Neural progenitor cell (in vitro differentiated cells): ENCODE data around the gene TSPEAR.

Experiments
- EZH2 ChIP-seq: fragments of 200-600 bp; sonication (generic); IDR thresholded peaks from 2 replicates; pipeline ENCODE4 v1.6.1; 2017; ENCODE audit warnings: antibody characterized with exemption, mild to moderate bottlenecking, moderate library complexity
- EZH2phosphoT487 ChIP-seq: fragments of 200-600 bp; sonication (generic); IDR thresholded peaks from 2 replicates; pipeline ENCODE4 v1.6.1; 2017; ENCODE audit warnings: antibody characterized with exemption
- TF ChIP-seq, protein P1 (sequence below): fragments of 200-600 bp; sonication (generic); IDR thresholded peaks from 2 replicates; pipeline ENCODE4 v1.5.1; 2017; ENCODE audit warnings: antibody characterized with exemption, mild to moderate bottlenecking

DNA sequence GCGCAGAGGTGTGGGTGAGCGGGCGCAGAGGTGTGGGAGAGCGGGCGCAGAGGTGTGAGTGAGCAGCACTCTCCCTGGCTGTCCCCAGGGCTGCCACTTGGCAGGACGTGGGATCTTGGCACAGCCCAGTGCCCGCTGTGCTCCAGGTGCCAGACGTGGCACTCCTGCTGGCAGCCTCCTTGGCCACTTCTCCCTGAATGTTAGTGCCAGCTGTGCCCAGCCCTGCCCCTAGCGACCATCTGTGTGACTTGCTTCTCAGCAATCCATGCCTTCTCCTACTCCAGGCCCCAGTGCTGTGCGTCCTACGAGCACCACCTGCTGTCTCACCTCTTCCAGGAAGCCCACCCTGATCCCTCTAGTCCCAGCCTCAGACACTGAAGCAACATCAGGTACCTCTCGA lies 201.8 kb downstream of the TSPEAR start:
- TF ChIP-seq EZH2 (no peak), EZH2phosphoT487 (no peak)
- TF ChIP-seq, protein P1, sequence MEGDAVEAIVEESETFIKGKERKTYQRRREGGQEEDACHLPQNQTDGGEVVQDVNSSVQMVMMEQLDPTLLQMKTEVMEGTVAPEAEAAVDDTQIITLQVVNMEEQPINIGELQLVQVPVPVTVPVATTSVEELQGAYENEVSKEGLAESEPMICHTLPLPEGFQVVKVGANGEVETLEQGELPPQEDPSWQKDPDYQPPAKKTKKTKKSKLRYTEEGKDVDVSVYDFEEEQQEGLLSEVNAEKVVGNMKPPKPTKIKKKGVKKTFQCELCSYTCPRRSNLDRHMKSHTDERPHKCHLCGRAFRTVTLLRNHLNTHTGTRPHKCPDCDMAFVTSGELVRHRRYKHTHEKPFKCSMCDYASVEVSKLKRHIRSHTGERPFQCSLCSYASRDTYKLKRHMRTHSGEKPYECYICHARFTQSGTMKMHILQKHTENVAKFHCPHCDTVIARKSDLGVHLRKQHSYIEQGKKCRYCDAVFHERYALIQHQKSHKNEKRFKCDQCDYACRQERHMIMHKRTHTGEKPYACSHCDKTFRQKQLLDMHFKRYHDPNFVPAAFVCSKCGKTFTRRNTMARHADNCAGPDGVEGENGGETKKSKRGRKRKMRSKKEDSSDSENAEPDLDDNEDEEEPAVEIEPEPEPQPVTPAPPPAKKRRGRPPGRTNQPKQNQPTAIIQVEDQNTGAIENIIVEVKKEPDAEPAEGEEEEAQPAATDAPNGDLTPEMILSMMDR: no peak
